IMR-90 (cell line): ENCODE data around the gene ABCC10.

ENCODE experiments used
- BHLHE40 ChIP-seq: fragments of 150-350 bp; IDR thresholded peaks from 2 replicates; pipeline ENCODE4 v1.6.1; 2016; ENCODE audit warnings: mild to moderate bottlenecking, low read depth, low read length
- CEBPB ChIP-seq: IDR thresholded peaks from 2 replicates; pipeline ENCODE4 v1.6.1; 2012; ENCODE audit warnings: low read depth, low read length, improper control_type of control experiment
- CTCF ChIP-seq: conservative IDR thresholded peaks from 2 replicates; pipeline ENCODE4 v1.5.1; 2012; ENCODE audit warnings: mild to moderate bottlenecking, low read depth, low read length, improper control_type of control experiment
- MAFK ChIP-seq: IDR thresholded peaks from 2 replicates; pipeline ENCODE4 v1.6.1; 2012; ENCODE audit warnings: low read depth, low read length, improper control_type of control experiment
- MAZ ChIP-seq: IDR thresholded peaks from 2 replicates; pipeline ENCODE4 v1.6.1; 2012; ENCODE audit warnings: low read depth, mild to moderate bottlenecking, low read length, improper control_type of control experiment, moderate library complexity, borderline replicate concordance
- MXI1 ChIP-seq: IDR thresholded peaks from 2 replicates; pipeline ENCODE4 v1.6.1; 2012; ENCODE audit warnings: low read depth, mild to moderate bottlenecking, low read length, moderate library complexity, borderline replicate concordance
- NFE2L2 ChIP-seq: fragments of 150-350 bp; IDR thresholded peaks from 2 replicates; pipeline ENCODE4 v1.6.1; 2016; ENCODE audit warnings: low read depth, mild to moderate bottlenecking, low read length
- POLR2A ChIP-seq: IDR thresholded peaks from 2 replicates; pipeline ENCODE4 v1.6.1; 2012; ENCODE audit warnings: mild to moderate bottlenecking, low read depth, low read length
- RAD21 ChIP-seq: IDR thresholded peaks from 2 replicates; pipeline ENCODE4 v1.6.1; 2012; ENCODE audit warnings: low read length, improper control_type of control experiment
- RFX5 ChIP-seq: IDR thresholded peaks from 2 replicates; pipeline ENCODE4 v1.8.0; 2012; ENCODE audit warnings: low read depth, mild to moderate bottlenecking, low read length, moderate library complexity
- SMC3 ChIP-seq: fragments of 150-350 bp; IDR thresholded peaks from 2 replicates; pipeline ENCODE4 v1.6.1; 2016; ENCODE audit warnings: low read depth, mild to moderate bottlenecking, antibody characterized with exemption, low read length, moderate library complexity
- USF2 ChIP-seq: fragments of 150-350 bp; IDR thresholded peaks from 2 replicates; pipeline ENCODE4 v1.6.1; 2017; ENCODE audit warnings: mild to moderate bottlenecking, antibody characterized with exemption, low read length, low read depth
- TF ChIP-seq, protein P1 (sequence below): fragments of 150-350 bp; IDR thresholded peaks from 2 replicates; pipeline ENCODE4 v1.6.1; 2016; ENCODE audit warnings: low read depth, mild to moderate bottlenecking, low read length, moderate library complexity, borderline replicate concordance

GRCh38 chr6:43497689-43498088 lies 70.3 kb downstream of the ABCC10 start:
- TF ChIP-seq CTCF (no peak), CEBPB (no peak), MAZ (no peak), USF2 (no peak), POLR2A (no peak), MAFK (no peak), BHLHE40 (no peak), RFX5 (no peak), MXI1 (no peak), SMC3 (no peak), RAD21 (no peak), NFE2L2 (no peak)
- TF ChIP-seq, protein P1, sequence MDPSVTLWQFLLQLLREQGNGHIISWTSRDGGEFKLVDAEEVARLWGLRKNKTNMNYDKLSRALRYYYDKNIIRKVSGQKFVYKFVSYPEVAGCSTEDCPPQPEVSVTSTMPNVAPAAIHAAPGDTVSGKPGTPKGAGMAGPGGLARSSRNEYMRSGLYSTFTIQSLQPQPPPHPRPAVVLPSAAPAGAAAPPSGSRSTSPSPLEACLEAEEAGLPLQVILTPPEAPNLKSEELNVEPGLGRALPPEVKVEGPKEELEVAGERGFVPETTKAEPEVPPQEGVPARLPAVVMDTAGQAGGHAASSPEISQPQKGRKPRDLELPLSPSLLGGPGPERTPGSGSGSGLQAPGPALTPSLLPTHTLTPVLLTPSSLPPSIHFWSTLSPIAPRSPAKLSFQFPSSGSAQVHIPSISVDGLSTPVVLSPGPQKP: no peak
